Activated naive CD4-positive, alpha-beta T cell treated with anti-CD3 and anti-CD28 coated beads, Interleukin-2, amount 50 U/mL, for 16 hours (primary cell): ENCODE data around the gene ACACB.

ENCODE experiments used
- DNase-seq: peaks from one replicate; pipeline ENCODE4 v3.0.0-alpha.2; 2020

Gene ACACB

DNA sequence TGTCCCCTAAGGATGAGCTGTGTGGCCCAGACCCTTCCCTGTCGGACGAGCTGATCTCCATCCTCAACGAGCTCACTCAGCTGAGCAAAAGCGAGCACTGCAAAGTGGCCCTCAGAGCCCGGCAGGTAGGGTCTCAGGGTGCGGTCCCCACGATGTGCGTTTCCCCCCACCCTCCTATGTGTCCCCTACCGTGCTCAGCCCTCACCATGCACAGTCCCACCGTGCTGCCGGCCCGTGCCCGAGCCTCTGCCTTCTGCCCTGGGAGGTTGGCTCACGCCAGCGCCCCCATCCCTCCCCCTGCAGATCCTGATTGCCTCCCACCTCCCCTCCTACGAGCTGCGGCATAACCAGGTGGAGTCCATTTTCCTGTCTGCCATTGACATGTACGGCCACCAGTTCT lies 106.1 kb downstream of the ACACB start:
- no peak for DNase-seq

DNA sequence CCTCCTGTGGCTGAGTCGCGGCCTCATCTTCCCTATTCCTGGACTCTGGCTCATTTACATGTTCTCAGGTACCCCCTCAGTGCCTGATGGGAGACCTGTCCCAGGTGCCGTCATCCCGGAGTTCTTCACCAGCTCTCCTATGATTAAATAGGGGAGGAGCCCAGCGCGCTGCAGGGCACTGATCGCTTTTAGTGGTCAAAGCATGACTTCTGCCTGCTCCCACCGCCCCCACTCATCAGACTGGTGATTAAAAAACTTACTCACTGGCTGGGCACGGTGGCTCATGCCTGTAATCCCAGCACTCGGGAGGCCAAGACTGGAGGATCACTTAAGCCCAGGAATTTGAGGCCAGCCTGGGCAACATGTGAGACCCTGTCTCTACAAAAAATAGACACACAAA lies 106.8 kb downstream of the ACACB start:
- no peak for DNase-seq

DNA sequence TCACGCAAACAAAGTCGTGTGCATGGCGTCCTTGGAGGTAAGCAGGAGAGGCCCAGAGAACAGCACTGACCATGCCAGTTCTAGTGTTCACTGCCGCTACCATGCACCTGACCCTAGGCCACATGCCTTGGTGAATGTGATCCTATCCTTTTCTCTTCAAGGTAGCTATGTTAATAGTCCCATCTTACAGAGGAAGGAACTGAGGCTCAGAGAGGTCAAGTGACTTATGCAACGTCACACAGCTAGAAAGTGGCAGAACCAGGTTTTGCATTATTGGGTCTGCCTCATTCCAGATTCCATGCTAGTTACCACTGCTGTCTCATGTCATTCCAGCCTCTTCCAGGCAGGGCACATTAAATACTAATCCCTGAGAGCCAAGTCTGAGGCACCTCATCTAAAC lies 107.5 kb downstream of the ACACB start:
- no peak for DNase-seq

DNA sequence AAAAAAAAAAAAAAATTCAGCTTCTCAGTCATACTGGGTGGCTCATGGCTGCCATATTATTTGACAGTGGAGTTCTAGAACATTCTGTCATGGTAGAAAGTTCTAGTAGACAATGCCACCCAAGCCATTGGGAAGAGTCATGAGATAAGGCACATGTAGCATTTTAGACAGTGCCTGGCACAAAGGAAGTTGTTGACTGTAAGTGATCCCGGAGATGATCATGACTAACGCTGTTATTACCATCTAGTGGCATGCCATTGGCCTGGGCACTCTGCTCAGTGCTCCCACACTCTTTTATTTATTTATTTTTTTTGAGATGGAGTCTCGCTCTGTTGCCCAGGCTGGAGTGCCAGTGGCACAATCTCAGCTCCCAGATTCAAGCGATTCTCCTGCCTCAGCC lies 112.3 kb downstream of the ACACB start:
- no peak for DNase-seq

DNA sequence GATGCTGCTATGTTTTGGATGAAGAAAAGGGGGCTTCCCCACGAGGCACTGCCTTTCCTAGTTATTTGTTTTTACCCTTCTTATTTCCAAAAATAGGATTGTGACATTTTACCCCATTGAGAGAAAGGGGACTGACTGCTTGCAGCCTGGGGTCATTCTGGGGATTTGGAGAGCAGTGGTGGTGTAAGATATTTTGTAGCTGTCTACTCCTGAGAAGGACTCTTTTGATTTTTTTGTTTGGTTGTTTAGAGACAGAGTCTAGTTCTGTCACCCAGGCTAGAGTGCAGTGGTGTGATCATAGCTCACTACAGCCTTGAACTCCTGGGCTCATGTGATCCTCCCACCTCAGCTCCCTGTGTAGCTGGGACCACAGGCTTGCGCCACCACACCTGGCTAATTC lies 113.8 kb downstream of the ACACB start:
- DNase-seq = no peak

DNA sequence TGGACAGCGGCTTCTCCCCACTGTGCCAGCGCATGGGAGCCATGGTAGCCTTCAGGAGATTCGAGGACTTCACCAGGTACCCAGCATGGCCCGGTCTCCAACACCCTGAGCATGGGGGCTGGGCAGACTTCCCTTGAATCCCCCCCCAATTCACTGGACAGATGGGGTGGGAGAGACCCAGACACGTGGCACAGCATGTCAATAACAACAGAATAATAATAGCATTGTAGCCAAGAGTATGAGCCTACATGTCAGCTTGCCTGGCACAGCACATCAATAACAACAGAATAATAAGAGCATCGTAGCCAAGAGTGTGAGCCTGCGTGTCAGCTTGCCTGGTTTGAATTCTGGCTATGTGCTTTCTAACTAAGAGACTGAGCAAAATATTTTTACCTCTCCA lies 116.3 kb downstream of the ACACB start:
- DNase-seq = no peak

DNA sequence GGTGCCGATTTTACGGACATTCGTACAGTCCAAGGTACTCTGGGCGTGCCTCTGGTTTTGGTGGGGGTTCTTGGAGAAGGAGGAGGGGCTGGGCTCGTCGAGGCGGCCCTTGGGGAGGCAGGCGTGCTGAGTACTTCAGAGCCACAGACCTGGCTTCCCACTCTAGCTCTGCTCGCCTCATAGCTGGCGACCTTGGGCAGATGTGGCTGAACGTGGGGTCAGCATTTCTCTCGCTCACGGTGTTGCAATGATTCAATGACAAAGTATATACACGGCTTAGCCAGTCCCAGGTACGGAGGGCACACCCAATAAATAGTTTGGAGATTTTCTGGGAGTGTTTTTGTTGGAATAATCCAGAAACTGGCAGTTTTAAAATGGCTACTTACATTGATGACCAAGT lies 117.6 kb downstream of the ACACB start:
- DNase-seq = no peak

DNA sequence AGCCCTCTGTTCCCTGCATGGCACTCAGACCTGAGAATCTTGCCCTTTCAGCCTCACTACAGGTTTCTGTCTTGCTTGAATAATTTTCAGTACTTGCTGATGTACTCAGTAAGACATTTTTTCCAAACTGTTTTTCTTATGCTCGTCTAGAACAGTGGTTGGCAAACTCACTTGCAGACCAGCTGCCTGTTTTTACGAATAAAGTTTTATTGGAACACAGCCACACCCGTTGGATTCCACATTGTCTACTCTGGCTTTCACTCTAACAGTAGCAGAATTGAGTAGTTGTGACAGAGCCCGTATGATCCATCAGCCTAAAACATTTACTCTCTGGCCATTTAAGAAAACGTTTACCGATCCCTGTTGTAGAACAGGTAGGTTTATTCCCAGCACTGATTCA lies 119.9 kb downstream of the ACACB start:
- no peak for DNase-seq

DNA sequence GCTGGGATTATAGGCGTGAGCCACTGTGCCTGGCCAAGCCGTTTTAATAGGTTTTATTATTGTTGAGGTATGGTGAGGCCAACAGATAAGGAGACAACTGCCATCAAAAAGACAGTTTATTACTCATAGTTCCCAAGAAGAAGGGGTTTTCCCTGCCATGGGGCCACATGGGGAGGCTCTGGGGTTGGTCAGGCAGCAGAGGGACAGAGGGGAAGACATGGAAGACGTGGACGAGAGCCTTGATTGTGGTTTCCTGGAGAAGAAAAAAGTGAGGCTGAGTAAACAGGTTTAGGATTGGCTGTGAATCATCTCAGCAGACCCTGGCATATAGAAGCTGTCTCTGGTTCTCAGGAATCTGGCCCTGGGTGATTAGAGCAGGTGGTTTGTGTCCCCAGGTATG lies 122.8 kb downstream of the ACACB start:
- no peak for DNase-seq

DNA sequence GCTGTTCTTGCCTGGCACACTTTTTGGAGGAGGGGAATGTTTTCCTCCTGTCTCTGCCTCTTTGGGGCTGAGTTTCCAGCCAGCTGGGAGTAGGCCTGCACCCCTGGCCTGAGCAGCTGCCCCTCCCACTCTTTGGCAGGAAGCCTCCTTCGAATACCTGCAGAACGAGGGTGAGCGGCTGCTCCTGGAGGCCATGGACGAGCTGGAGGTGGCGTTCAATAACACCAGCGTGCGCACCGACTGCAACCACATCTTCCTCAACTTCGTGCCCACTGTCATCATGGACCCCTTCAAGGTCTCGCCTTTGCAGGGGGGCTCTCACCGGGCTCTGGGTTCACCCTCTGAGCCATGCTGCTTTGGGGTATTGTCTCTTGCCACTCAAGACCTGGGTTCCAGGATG lies 123.3 kb downstream of the ACACB start:
- no peak for DNase-seq

DNA sequence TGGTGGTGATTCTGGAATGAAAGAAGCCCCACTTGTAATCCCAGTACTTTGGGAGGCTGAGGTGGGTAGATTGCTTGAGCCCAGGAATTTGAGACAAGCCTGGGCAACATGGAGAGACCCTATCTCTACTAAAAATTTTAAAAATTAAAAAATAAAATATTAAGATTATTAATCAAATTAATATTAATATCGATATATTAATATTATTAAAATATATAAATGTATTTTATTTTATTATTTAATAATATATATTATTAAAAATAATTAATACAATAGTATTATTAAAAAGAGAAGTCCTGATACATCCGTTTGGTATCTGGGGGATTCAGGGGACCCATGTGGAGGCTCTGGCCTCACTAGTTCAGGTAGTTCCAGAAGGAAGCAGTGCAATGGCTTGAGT lies 124.0 kb downstream of the ACACB start:
- no peak for DNase-seq

DNA sequence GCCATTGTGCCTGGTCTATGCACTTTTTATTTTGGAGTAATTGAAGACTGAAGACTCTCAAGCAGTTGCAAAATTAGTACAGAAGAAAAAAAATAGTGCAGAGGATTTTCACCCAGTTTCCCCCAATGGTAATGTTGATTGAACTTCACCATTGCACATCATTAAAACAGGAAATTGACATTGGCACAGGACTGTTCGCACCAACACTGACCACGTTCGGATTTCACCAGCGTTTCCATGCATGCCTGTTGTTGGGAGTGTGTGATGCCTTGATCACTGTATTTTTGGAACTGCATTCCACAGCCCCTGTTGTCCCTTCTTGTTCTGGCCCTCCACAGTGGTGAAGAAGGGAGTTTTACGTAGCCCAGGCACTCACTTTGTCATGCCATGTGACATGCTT lies 125.5 kb downstream of the ACACB start:
- DNase-seq = no peak

DNA sequence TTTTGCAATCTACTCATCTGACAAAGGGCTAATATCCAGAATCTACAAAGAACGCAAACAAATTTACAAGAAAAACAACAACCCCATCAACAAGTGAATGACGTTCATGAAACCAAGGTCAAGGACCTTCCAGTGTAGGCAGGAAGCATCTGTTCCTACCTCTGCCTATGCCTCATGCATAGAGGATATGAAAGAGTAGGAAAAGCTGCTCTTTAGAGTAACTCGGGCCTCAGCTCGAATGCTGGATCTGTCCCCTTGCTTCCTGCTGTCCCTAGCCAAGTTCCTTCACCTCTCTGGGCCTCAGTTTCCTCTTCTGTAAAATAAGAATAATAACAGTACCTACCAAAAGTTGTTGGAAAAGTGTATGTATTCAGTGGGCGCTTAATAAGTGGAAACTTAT lies 127.7 kb downstream of the ACACB start:
- no peak for DNase-seq

DNA sequence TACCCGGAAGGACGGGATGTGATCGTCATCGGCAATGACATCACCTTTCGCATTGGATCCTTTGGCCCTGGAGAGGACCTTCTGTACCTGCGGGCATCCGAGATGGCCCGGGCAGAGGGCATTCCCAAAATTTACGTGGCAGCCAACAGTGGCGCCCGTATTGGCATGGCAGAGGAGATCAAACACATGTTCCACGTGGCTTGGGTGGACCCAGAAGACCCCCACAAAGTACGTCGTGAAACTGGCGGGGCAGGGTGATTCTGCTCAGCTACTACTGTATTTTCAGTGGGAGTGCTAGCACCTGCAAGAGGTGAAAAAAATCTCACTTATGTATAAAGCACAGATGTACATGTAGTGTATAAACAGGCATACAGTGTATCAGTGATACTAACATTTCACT lies 129.8 kb downstream of the ACACB start:
- no peak for DNase-seq

DNA sequence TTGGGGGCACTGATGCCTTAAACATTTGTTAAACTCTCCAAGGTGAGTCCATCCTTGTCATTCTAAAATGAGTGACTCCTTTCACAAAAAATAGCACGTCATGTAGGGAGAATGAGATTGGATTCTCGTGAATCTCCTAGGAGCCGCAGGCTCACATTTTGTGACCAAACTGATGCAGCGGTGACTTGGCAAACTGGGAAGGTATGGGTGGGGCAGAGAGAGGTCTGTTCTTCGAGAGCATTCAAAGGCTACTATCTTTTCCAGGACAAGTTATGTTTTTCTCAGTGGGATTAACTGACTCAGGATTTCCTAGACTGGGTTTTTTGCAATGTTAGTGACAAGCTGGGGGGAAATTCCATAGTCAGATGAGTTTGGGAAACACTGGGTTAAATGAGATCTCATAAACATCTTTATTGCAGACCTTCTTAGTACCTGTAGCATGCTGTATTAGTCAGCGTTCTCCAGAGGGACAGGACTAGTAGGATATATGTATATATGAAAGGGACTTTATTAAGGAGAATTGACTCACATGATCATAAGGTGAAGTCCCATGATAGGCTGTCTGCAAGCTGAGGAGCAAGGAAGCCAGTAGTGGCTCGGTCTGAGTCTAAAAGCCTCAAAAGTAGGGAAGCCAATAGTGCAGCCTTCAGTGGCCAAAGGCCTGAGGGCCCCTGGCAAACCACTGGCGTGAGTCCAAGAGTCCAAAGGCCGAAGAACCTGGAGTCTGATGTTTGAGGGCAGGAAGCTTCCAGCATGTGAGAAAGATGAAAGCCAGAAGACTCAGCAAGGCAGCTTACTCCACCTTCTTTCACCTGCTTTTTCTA lies 131.7 kb downstream of the ACACB start:
- DNase-seq = no peak

DNA sequence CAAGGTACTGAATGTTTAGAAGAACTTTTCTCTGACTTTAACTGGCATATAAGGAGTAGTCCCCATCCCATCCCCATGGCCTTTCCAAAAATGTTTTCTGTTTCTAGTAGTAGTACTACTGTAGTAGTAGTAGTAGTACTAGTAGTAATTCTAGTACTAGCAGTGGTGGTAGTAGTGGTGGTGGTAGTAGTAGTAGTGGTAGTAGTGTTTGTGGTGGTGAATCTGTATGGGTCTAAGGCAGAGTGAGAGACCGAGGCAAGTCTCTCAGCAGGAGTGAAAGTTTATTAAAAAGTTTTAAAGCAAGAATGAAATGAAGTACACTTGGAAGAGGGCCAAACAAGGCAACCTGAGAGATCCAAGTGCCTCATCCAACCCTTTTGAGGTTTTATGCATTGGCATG lies 134.1 kb downstream of the ACACB start:
- no peak for DNase-seq

DNA sequence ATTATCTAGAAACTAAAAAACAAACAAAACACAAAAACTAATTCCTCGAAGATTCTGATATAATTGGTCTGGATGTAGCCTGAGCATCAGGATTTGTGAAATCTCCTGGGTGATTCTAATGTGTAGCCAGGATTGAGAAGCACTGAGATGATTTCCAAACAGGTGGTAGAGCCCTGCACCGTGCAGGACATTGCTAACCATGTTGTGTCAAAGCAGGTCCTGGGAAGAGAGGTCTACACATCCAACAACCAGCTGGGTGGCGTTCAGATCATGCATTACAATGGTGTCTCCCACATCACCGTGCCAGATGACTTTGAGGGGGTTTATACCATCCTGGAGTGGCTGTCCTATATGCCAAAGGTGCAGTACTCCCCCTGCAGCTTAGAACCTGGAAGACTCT lies 136.4 kb downstream of the ACACB start:
- no peak for DNase-seq

DNA sequence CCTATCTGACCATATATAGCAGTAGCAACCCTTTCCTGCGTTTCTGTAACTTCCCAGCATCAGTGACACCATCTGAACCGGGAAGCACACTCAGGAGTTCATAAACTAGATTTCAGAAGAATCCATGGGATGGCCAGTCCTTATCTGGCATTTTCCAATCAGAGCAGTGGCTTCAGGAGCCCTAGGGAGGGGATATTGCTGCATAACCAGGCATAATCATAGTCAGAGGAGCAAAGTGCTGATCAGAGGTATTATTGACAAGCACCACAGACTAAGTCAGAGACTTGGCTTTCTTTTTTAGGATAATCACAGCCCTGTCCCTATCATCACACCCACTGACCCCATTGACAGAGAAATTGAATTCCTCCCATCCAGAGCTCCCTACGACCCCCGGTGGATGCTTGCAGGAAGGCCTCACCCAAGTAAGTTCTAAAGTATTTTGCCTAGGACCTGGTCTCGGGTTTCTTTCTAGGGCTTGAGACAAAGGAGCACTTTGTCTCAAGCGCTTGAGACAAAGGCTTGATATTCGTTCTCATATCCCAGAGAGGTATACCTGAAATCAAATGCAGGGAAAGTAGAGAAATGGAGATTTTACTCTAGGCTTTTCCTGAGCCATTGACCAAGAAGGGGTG lies 137.6 kb downstream of the ACACB start:
- DNase-seq = no peak

DNA sequence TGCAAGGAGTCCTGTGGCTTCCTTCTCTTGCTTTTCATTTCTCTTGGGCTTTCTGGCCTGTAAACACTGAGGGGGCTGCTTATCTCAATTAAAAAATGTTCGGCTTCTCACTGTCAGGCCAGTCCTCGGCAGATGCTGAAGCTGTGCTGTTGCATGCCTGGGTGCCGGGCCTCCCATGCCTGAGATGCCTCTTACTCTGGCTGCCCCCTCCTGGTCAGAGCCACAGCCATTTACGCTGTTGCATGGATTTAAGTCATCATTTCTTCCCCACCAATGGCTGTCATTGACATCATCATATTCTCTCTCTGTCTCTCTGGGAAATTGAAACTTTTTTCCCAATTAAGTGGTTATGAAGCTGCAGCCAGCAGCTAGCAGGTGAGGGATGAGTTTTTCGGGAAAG lies 139.0 kb downstream of the ACACB start:
- DNase-seq = no peak

DNA sequence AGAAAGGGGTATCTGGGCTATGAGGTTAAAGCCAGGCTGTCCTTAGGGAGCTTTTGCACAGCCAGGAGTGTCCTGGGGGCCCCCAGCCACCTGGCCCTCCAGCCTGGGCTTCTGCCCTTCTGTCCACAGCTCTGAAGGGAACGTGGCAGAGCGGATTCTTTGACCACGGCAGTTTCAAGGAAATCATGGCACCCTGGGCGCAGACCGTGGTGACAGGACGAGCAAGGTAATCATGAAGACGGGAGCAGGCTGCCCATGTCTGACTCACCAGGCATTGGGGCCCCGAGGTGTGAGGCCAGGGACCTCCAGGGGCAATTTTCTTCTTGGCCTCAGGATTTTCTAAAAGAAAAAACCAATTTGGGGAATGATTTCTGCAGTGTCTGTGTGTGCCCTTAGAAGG lies 139.6 kb downstream of the ACACB start:
- no peak for DNase-seq

DNA sequence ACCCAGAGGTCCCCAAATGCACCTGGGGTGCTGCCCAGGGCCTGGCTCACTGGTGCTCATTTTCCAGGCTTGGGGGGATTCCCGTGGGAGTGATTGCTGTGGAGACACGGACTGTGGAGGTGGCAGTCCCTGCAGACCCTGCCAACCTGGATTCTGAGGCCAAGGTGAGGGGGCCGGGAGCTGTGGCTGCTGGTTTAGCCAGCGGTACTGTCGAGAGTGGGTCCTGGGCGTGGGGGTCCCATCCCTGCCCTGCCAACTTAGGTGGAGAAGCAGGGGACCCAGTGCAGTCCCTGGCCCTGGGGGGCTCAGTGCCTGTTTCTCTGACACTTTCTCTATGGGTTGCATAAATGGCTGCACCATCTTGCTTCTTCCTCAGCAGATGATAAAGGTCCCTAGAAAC lies 141.8 kb downstream of the ACACB start:
- DNase-seq = no peak

DNA sequence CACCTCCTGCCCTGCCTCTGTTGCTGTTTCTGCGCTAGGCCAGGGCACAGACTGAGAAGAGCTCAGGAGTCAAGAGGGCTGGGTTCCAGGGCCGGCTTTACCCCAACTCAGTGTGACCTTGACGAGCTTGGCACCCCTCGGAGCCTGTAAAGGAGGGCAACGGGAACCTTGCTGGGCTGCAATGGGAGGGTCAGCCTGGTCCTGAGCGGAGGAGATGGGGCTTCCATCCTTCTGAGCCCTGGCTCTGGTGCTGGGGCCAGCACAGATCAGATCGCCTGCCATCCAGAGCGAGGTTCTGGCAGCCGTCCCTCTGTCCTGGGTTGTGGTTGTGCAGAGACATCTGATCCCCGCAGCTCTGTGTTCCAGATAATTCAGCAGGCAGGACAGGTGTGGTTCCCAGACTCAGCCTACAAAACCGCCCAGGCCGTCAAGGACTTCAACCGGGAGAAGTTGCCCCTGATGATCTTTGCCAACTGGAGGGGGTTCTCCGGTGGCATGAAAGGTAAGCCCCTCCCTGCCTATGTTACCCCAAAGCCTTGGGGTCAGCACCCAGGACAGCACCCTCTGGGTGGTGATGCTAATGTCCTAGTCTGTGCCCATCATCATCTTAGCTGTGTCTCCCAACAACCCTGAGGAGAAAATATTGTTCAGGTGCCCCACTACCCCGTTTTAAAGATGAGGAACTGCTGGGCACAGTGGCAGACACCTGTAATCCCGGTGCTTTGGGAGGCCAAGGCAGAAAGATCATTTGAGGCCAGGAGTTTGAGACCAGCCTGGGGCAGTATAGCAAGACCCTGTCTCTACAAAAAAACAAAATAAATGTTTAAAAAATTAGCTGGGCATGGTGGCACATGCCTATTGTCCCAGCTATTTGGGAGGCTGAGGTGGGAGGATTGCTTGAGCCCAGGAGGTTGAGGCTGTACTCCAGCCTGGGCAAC lies 142.5 kb downstream of the ACACB start:
- no peak for DNase-seq

DNA sequence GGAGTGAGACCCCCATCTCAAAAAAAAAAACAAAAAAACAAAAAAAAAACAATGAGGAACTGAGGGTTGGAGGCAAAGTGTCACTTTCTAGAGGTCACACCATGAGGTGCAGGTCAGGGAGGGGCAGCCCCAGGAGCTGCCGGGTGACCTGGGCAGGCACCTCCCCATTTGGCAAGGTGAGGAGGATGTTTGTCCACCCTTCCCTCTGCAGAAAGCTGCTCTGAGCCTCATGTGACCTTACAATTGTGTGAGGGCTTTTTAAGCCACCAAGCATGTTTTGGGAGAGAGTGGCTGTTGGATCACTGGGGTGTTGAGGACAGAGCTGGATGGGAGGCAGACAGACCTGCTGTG lies 143.1 kb downstream of the ACACB start:
- no peak for DNase-seq

DNA sequence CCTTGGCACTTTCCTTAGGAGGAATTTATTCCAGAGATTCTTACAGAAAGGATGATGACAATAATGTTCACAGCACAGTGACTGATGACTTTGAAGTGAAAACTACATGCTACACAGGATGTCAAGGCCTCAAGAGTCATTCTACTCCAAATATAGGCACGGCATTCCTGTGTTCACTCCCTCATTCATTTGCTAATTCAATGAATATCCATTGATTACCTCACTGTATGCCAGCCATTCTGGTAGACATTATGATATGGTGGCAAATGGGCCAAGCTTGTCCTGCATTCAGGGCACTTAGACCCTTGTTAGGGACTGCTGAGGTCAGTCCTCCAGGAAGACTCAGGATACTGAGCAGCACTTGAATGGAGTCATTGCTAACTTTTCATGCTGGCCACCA lies 144.7 kb downstream of the ACACB start:
- DNase-seq = no peak
